Urothelium cell line (cell line): Measurements from ENCODE around the gene TBC1D4.
A peak's percentile ranks its signal among the peaks of the same experiment; 100 is the strongest.

Experiments
- DNase-seq: peaks from one replicate; pipeline ENCODE4 v3.0.0; 2011; ENCODE audit warnings: low spot score, mixed read lengths
- FAIRE-seq: peaks from 2 replicates; lab custom pipeline; 2011; peaks lifted over from hg19 to GRCh38; lab: Jason Lieb, UNC

The TBC1D4 gene, protein sequence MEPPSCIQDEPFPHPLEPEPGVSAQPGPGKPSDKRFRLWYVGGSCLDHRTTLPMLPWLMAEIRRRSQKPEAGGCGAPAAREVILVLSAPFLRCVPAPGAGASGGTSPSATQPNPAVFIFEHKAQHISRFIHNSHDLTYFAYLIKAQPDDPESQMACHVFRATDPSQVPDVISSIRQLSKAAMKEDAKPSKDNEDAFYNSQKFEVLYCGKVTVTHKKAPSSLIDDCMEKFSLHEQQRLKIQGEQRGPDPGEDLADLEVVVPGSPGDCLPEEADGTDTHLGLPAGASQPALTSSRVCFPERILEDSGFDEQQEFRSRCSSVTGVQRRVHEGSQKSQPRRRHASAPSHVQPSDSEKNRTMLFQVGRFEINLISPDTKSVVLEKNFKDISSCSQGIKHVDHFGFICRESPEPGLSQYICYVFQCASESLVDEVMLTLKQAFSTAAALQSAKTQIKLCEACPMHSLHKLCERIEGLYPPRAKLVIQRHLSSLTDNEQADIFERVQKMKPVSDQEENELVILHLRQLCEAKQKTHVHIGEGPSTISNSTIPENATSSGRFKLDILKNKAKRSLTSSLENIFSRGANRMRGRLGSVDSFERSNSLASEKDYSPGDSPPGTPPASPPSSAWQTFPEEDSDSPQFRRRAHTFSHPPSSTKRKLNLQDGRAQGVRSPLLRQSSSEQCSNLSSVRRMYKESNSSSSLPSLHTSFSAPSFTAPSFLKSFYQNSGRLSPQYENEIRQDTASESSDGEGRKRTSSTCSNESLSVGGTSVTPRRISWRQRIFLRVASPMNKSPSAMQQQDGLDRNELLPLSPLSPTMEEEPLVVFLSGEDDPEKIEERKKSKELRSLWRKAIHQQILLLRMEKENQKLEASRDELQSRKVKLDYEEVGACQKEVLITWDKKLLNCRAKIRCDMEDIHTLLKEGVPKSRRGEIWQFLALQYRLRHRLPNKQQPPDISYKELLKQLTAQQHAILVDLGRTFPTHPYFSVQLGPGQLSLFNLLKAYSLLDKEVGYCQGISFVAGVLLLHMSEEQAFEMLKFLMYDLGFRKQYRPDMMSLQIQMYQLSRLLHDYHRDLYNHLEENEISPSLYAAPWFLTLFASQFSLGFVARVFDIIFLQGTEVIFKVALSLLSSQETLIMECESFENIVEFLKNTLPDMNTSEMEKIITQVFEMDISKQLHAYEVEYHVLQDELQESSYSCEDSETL (N-terminal part only)

DNA sequence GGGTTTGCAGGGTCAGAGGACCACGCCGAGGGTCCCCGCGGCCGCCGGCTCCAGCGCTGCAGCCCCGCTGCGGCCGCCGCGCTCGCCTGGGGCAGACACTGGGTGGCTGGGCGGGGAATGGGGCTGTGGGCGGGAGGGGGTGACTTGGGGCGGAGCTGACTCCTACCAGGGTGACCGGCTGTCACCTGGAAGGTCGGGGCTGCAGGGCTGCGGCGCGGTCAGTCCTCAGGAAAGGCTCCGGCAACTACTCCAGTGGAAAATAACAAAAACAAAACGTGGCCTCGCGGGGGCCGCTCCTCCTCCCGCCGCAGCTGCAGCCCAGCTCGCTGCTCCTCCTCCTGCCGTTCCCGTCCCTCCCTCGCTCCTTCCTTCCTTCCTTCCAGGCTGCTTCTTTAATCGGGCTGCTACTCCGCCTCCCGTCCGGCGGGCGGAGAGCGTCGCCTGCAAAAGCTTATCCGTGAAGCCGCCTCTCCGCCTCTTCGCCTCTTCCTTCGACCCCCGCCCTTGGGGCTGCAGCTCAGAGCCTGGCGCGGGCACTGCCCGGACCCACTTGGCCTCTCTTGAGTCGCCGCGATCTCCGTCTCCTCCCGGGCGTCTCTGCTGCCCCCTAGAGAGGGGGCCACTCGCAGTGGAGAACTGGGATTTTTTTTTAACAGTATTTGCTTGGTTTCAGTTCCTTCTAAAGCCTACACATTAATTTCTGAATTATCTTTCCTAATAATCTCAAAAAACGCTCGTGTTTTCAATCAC lies at the start of gene TBC1D4:
Gene TBC1D4, minus strand, starts transcription at position 100 of the 750 bp plus-strand sequence. CDS start 402 bp downstream, outside the sequence.
- no peak for FAIRE-seq

DNA sequence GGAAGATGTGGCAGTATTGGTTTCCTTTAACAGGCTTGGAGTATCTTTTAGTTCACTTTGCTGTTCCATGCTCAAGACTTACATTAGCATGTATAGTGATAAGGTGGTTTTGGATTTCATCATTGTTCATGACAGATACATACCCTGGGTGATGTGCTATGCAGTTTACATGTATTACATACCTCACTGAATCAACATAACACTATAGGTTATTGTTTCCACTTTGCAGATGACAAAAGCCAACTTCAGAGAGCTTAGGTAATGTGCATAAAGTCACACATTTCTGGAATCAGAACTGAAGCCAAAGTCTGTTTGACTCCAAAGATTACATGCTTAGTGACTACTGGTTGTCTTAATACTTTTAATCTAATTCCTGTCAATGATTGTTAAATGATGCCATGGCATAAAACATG lies 48.6 kb upstream of the TBC1D4 start:
- FAIRE-seq: no peak
- DNase-seq: no peak

More for the DNA sequence above, at the start of gene TBC1D4:
- peak; percentile 70 for DNase-seq

DNA sequence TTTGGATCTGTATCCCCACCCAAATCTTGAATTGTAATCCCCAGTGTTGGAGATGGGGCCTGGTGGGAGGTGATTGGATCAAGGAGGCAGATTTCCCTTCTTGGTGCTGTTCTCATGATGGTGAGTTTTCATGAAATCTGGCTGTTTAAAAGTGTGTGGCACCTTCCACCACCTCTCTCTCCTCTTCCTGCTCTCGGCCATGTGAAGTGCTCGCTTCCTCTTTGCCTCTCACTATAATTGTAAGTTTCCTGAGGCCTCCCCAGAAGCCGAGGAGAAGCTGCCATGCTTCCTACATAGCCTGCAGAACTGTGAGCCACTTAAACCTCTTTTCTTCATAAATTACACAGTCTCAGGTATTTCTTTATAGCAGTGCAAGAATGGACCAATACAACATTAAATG lies 40.0 kb upstream of the TBC1D4 start:
- DNase-seq (no peak), FAIRE-seq (no peak)

DNA sequence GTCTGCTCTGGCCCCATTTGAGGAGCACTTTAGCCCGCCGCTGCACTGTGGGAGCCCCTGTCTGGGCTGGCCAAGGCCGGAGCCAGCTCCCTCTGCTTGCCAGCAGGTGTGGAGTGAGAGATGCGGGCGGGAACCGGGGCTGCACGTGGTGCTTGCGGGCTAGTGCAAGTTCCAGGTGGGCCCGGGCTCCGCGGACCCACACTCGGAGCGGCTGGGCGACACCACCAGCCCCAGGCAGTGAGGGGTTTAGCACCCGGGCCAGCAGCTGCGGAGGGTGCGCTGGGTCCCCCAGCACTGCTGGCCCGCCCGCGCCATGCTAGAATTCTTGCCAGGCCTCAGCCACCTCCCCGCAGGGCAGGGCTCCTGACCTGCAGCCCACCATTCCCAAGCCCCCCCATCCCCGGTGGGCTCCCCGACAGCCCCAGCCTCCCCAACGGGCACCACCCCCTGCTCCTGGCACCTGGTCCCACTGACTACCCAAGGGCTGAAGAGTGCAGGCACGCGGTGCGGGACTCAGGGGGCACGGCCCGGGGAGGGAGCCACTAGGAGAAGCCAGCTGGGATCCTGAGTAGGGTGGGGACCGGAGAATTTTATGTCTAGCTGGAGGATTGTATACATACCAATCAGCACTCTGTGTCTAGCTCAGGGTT lies 36.6 kb upstream of the TBC1D4 start:
- DNase-seq: no peak
- FAIRE-seq: no peak

DNA sequence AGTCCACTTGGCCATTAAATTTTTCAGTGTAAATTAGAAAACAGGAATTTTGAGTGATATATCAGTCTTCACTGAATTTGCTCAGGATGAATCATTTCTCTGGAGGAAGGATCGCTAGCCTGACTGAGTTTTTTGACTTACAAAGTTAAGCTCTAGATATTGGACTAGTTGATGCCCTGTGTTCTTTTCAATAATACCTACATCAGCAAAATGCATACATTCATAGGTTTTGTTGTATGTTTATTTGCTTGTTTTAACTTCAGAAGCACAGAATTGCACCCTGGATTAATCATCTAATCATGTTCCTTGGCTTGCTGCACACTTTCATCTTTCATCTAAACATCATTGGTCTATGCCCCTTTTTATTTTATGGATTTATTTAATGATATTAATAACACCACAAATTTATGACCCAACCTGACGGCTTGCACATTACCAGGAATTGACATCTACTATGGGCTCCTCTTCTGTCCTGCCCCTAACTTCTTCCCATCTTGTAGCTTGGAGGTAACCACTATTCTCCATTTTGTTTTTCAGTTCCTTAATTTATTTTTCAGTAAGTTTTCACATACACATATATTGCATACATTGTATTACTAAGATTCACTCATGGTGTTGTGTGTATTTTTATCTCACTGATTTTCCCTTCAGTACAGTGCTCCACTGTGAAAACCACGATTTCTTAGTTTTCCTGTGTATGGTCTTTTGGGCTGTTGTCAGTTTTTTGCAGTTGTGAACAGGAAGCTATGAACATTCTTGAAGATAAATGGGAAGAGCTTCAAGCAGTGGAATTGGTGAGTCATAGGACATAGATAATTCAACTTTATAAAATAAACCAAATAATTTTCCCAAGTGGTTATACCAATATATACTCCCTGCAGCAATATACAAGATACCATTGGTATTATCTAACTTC lies 32.4 kb upstream of the TBC1D4 start:
- DNase-seq (no peak), FAIRE-seq (no peak)

DNA sequence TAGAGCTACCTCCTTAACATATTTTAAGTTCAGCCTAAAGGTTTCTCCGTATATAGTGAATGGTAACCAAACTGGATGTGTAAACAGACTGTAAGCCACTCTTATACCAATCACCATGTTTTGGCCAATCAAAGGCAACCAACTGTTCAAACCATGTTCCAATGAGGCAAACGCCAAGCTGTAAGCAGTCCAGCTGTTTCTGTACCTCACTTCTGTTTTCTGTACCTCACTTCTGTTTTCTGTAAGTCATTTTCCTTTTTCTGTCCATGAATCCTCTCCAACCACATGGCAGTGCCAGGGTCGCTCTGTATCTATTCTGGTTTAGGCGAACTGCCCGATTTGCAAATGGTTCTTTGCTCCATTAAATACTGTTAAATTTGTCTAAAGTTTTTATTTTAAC lies 31.3 kb upstream of the TBC1D4 start:
- no peak for FAIRE-seq
- DNase-seq: no peak

DNA sequence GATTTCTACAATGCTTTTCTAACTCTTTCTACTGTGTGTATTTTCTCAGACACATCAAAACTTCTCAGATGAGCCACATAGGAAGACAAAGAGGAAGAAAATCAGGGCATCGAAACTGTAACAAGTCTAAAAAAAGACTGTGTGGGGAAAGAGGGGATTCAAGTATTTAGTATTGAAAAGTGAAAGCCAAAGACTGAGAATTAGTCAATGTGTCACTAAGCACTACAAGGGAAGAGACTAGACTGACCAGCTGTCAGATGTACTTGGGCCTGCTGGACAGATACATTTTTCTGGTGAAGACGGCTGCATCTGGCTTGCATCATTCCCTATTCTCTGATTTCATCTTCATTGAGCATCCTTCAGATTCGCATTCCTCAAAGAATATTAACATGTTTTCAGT lies 30.3 kb upstream of the TBC1D4 start:
- no peak for DNase-seq
- no peak for FAIRE-seq

DNA sequence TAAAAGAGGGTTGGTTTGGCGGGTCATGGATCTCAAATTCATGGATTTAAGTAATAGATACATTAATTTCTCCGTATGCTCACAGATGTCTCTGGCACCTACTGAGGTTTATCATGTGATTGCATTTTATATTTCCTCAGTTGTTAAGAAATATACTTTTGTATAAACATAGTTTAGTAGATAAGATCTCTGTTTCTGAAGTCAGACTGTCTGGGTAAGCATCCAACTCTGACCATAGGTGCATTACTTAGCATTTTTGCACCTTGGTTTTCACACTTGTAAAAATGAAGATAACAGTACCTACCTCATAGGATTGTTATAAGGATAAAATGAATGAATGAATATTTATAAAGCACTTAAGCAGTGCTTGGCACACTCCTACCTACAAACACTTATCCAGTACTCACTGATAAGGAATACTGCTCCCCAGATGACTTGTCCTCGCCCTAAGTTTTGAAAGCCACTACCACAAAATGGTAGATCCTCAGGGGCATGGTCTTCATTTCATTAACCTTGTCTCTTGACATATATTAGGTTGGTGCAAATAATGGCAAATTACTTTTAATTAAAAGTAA lies 29.2 kb upstream of the TBC1D4 start:
- FAIRE-seq (no peak), DNase-seq (no peak)

DNA sequence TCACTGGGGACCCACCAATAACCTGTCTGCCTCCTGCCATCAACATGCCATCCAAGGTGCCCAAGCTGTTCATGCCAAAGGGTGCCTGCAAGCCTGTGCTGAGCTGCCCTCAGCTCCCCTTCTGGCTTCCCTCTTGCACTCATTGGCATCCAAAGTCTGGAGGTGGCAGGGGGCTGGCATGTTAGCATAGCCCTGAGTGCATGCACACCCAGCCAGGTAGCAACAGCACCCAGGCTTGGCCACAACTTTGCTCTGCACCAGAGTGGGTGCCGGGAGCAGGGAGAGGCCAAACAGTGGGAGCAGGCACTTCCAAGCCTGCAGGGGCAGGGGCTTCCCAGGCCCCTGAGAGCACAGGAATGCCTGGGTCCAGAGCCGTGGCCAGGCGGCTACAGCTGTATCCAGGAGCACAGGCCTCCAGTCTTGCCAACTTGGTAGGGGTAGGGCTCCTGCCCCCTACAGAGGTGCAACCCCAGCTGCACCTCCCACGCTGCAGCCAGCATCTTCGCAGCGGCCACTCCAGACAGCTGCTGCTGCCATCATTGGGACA lies 26.1 kb upstream of the TBC1D4 start:
- FAIRE-seq (no peak), DNase-seq (no peak)

DNA sequence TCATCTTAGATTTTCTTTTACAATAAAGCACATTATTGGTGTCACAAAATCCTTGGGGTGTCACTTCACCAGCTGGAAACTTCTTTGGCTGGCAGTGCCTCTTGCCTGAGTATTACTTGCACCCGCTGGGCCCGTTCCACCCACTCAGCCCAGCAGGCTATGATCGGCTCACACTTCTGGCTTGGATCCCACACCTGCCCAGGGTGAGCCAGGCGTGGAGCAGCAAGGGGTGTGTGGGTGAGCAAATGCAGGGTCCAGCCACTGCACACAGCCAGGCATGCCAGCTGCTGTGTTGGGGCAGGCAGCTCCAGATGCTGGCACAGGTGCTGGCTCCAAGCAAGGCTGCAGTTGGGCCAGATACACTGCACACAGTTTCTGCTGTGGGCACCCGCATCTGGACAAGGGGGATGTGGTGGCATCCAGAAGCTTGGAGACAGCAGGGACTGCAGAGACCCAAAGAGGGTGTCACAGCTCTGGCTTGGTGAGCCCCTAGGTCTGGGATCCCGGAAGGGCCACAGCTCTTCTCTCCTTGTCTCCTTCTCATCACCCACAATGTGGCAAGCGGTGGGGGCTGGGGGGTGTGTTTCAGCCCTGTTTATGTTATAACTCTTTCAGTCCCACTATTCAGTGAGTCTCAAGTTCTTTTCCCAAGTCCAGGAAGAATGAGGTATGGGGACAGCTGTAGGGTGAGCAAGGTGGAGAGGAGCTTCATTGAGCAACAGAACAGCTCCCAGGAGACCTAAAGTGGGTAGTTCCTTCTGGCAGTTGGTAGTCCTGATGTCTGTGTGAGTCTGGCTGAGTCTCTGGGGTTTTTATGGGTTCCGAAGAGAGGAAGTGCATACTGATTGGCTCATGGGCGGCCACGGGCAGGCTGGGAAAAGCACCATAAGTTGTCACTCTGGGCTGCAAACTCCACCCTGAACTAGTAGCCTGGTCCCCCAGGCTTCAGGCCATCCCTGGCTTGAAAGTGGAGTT lies 25.3 kb upstream of the TBC1D4 start:
- FAIRE-seq: no peak

DNA sequence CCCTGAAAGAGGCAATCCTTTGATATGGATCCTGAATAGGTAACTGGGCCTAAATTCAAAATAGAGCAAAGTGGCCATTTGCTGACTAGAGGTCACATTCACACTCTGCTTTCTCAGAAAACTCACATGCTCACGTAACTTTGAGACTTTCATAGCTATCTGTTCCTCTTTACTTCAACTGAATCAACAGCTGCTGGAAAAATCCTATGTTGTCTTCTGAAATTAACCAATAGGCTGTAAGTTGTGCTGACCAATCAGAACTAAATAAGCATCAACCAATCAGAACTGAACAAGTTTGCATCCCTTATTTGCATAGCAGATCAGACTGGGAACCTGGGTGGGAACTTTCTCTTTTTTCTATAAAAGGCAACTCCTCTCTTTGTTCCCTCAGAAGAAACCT lies 24.0 kb upstream of the TBC1D4 start:
- no peak for FAIRE-seq

More for the DNA sequence above, 25.3 kb upstream of the TBC1D4 start:
- DNase-seq: no peak

DNA sequence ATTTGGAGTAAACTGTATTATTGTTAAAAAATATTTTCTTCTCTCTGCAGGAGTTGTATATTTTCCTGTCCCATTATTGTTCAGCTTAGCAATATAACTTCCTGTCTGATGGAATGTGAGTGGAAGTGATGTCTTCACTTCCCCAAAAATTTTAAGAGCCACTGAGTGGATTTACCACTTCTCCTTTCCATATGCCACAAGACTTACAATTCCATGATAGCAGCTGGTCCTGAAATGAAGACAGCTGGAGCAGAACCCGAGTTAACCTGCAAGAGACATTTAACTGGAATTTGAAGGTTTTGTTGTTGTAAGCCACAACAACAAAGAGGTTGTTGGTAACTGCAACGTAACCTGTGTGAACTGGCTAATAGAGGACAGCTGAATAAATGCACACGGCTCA lies 23.4 kb upstream of the TBC1D4 start:
- FAIRE-seq: no peak
- no peak for DNase-seq

More for the DNA sequence above, 24.0 kb upstream of the TBC1D4 start:
- no peak for DNase-seq

DNA sequence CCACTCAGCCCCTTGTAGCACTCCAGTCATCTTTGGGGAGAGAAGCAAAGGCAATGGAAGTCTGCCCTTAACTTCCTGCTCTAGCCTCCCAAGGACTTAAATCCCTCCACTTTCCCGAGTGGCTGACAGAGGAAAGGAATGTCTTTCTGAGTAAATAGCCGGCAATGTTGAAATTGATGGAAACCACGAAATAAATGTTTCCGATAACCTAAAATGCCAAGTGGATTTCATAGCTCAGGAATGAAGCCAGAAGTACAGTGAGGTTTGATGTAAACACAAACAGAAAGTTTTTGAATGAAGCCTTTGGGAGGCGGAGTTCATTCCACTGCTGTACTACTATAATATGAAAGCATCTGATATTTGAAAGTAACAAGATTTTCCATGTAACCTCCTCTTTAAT lies 14.0 kb upstream of the TBC1D4 start:
- FAIRE-seq (no peak), DNase-seq (peak; percentile 26)

DNA sequence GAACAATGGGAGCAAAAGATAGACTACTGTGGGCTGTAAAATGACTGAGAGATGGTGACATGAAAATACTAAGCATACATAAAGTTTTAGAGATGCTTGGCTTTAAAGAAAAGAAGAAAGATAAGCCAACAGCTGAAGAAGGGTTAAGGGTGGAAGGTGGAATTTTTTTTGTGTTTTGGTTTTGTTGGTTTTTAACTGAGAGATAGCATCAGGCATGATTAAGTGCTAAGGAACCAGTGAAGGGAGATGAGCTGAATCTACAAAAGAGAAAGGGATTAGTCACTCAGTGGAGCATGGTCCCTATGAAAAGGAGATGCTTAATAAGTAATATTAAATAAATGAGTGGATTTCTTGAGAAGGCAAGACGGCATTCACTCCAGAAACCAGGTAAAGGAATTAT lies 12.5 kb upstream of the TBC1D4 start:
- DNase-seq: no peak
- no peak for FAIRE-seq

DNA sequence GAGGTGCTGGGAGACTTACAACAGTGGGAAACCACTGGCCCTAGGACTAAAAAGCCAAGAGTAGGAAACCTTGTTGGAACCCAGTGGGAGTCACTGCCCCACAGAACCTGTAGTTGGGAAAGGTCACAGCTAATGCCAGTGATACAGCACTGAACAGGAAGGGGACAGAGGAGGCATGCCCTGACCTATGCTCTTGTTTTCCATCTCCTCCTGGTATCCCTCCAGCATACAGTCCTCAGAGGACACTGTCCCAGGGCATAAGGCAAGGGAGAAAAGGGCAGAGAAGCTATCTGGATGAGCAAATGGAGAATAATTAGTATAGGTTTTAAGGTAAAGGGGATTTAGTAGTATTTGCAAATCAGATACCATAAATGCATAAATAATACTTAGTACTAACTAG lies 11.2 kb upstream of the TBC1D4 start:
- DNase-seq (no peak), FAIRE-seq (no peak)

DNA sequence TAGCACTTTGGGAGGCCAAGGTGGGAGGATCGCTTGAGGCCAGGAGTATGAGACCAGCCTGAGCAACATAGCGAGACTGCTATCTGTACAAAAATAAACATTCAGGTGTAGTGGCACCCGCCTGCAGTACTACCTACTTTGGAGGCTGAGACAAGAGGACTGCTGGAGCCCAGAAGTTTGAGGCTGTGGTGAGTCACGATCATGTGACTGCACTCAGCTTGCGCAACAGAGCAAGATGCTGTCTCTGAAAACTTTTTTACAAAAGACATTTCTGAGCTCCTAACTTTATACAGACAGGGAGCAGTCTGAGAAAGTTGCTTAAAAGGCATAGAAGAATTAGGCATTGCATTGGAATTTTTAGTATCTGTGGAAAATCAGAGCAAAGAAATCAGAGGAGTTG lies 10.4 kb upstream of the TBC1D4 start:
- FAIRE-seq: no peak
- DNase-seq: no peak

DNA sequence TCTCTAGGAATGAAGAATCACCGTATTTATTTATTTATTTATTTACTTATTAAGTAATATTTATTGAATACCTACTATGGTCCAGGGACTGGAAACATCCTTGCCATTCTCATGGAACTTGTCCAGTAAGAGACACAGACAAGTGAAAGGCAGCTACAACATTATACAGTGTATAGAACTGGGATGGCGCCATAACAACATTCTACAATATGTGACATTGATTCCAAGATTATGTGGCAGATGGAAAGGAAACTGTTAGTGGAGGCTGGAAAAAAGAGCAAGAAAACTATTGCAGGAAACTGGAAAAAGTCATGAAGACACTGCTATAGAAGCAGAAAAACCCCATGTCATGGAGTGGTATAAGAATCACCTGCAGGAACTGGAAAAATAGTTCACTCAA lies 9.4 kb upstream of the TBC1D4 start:
- DNase-seq: no peak
- no peak for FAIRE-seq
